HL-60 (cell line): ENCODE data around the gene AKNA.

ENCODE experiments used
- GABPA ChIP-seq: IDR thresholded peaks from 2 replicates; pipeline ENCODE4 v1.6.1; 2012; ENCODE audit warnings: low read depth
- POLR2AphosphoS5 ChIP-seq: IDR thresholded peaks from 2 replicates; pipeline ENCODE4 v1.6.1; 2012; ENCODE audit warnings: low read depth
- REST ChIP-seq: IDR thresholded peaks from 2 replicates; pipeline ENCODE4 v1.6.1; 2012; ENCODE audit warnings: low read depth; ENCODE audit not compliant: insufficient replicate concordance
- TF ChIP-seq, protein P1 (sequence below): IDR thresholded peaks from one replicate; pipeline ENCODE4 v1.5.1; 2011; ENCODE audit warnings: low read length, control low read depth, inconsistent platforms; ENCODE audit not compliant: insufficient read depth

GRCh38 chr9:114370251-114370967, 17.4 kb downstream of the AKNA start:
- TF ChIP-seq, protein P1, sequence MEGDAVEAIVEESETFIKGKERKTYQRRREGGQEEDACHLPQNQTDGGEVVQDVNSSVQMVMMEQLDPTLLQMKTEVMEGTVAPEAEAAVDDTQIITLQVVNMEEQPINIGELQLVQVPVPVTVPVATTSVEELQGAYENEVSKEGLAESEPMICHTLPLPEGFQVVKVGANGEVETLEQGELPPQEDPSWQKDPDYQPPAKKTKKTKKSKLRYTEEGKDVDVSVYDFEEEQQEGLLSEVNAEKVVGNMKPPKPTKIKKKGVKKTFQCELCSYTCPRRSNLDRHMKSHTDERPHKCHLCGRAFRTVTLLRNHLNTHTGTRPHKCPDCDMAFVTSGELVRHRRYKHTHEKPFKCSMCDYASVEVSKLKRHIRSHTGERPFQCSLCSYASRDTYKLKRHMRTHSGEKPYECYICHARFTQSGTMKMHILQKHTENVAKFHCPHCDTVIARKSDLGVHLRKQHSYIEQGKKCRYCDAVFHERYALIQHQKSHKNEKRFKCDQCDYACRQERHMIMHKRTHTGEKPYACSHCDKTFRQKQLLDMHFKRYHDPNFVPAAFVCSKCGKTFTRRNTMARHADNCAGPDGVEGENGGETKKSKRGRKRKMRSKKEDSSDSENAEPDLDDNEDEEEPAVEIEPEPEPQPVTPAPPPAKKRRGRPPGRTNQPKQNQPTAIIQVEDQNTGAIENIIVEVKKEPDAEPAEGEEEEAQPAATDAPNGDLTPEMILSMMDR, result no peak
- no peak for TF ChIP-seq POLR2AphosphoS5
- TF ChIP-seq REST, result no peak
- TF ChIP-seq GABPA, result no peak
